ENCODE measurements around the gene HOXA11. TPM values are rescaled to one million over a fixed set of nuclear protein-coding genes. Genes with fewer than 3 reads are reported as not detected.

HOXA11 gene
- total and polyA plus RNA-seq, 8 donors = 5.2 TPM; not detected in 7

GRCh38 chr7:27171637-27172314, 13.3 kb downstream of the HOXA11 start:
- no peak for TF ChIP-seq CTCF (IDR thresholded peaks at IDR 0.05)
- TF ChIP-seq POLR2AphosphoS5 (IDR thresholded peaks at IDR 0.05) = no peak
- no peak for TF ChIP-seq POLR2A (IDR thresholded peaks at IDR 0.05)
- no peak for TF ChIP-seq EP300 (IDR thresholded peaks at IDR 0.05)
- Histone ChIP-seq H3K4me3 (peak overlapping the region in 1 of 4 donors; percentile 3), H3K27ac (no peak overlapping the region), H3K27me3 (peaks cover 61 to 100% (median 100%) of the 10 kb centered on the region in 3 donors), H3K36me3 (no peaks in the 10 kb centered on the region), H3K4me1 (peaks cover 27 to 49% (median 45%) of the 10 kb centered on the region in 4 donors), H3K9me3 (peaks cover 0 to 18% (median 0%) of the 10 kb centered on the region in 4 donors)
- DNase-seq = no peak
- intact Hi-C loops (cut with DNase I; ENCODE audit: low total_unique reads) = loop anchor here (10.0 kb wide), 1 partner anchor 1297 kb away; no protein-coding TSS in a partner anchor
- 9 to 12% (median 11%) methylated on average over 30 of the region's 30 CpGs for WGBS, 5 donors

GRCh38 chr7:27171325-27171636, 13.8 kb downstream of the HOXA11 start:
- peaks cover 27 to 54% (median 50%) of the 10 kb centered on the region in 4 donors for H3K4me1 ChIP-seq
- intact Hi-C loops (cut with DNase I; ENCODE audit: low total_unique reads) = loop anchor here (10.0 kb wide), 1 partner anchor 1296 kb away; no protein-coding TSS in a partner anchor
- WGBS, 5 donors = 7 to 15% (median 8%) methylated on average over 8 of the region's 8 CpGs
- no peak overlapping the region for H3K27ac ChIP-seq
- H3K9me3 ChIP-seq = peaks cover 0 to 20% (median 2%) of the 10 kb centered on the region in 4 donors
- TF ChIP-seq POLR2A (IDR thresholded peaks at IDR 0.05) = no peak
- TF ChIP-seq POLR2AphosphoS5 (IDR thresholded peaks at IDR 0.05) = no peak
- TF ChIP-seq CTCF (IDR thresholded peaks at IDR 0.05) = no peak
- TF ChIP-seq EP300 (IDR thresholded peaks at IDR 0.05) = no peak
- DNase-seq = no peak
- no peaks in the 10 kb centered on the region for H3K36me3 ChIP-seq
- no peak overlapping the region for H3K4me3 ChIP-seq
- peaks cover 66 to 100% (median 100%) of the 10 kb centered on the region in 3 donors for H3K27me3 ChIP-seq

- peaks cover 0 to 26% (median 5%) of the 10 kb centered on the region in 4 donors for H3K9me3 ChIP-seq
- H3K27me3 ChIP-seq = peaks cover 72 to 100% (median 100%) of the 10 kb centered on the region in 3 donors
- no peak overlapping the region for H3K27ac ChIP-seq
- H3K4me3 ChIP-seq = no peak overlapping the region
- no peaks in the 10 kb centered on the region for H3K36me3 ChIP-seq
- intact Hi-C loops (cut with DNase I; ENCODE audit: low total_unique reads) = loop anchor here (10.0 kb wide), 1 partner anchor 1296 kb away; no protein-coding TSS in a partner anchor
- no peak for TF ChIP-seq CTCF (IDR thresholded peaks at IDR 0.05)
- TF ChIP-seq EP300 (IDR thresholded peaks at IDR 0.05) = no peak
- no peak for TF ChIP-seq POLR2AphosphoS5 (IDR thresholded peaks at IDR 0.05)
- no peak for TF ChIP-seq POLR2A (IDR thresholded peaks at IDR 0.05)
- WGBS, 5 donors = 22 to 27% (median 23%) methylated on average over 11 of the region's 11 CpGs
- DNase-seq = no peak
- H3K4me1 ChIP-seq = peaks cover 27 to 60% (median 54%) of the 10 kb centered on the region in 4 donors
Measured at GRCh38 chr7:27170426-27171324, 14.4 kb downstream of the HOXA11 start.
